ENCODE data around the gene SHROOM3. TPM values are rescaled to one million over a fixed set of nuclear protein-coding genes. Genes with fewer than 3 reads are reported as not detected.
"Not testable (repeated sequence)": the region's sequence is repeated elsewhere in the genome, so short reads cannot be mapped to it uniquely, and the experiment has no call there.

The SHROOM3 gene
- total RNA-seq, 2 experiments from 2014 or later, result not detected

DNA sequence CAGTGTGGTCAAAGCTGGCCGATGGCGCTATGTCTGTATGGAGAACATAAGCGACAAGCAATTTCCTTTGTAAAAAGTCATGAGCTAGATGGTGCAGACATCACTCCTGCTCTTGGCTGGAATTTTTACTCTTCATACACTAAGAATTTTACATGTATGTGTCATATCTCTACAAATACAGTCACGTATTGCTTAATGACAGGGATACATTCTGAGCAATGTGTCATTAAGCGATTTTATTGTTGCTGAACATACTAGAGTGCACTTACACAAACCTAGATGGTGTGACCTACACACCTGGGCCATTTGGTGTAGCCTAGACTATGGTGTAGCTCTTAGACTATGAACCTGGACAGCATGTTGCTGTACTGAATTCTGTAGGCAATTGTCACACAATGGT lies 277.5 kb downstream of the SHROOM3 start:
- CTCF ChIA-PET, result interaction anchor here (1.1 kb wide), 1 partner anchor 84 kb away, joined by 3 read pairs; no protein-coding TSS in a partner anchor
- Mint-ChIP-seq H3K27me3 (peaks cover 8% of the 10 kb centered on the region), H3K27ac (no peak overlapping the region), H3K36me3 (ENCODE audit: low read depth) (no peaks in the 10 kb centered on the region), H3K4me3 (no peak overlapping the region), H3K4me1 (peaks cover 6% of the 10 kb centered on the region), H3K9me3 (no peaks in the 10 kb centered on the region)
- DNase-seq, result no peak
- POLR2A ChIA-PET, result interaction anchor here (0.7 kb wide), 1 partner anchor 169 kb away, joined by 4 read pairs; no protein-coding TSS in a partner anchor

DNA sequence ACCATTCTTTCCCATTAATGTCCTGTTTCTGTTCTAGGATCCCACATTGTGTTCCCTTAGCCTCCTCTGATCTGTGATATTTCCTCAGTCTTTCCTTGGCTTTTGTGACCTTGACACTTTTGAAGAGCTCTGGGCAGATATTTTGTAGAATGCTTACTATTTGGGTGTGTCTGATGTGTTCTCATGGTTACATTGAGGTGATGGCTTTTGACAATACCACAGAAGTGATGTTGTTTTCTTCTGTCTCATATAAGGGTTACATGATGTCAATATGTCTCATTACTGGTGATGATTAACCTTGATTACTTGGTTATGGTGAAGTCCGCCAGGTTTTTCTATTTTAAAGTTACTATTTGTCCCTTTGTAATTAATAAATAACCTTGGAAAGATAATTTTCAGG lies 279.2 kb downstream of the SHROOM3 start:
- DNase-seq, result no peak
- Mint-ChIP-seq H3K4me3 (no peak overlapping the region), H3K4me1 (peaks cover 6% of the 10 kb centered on the region), H3K27ac (no peak overlapping the region), H3K27me3 (peaks cover 13% of the 10 kb centered on the region), H3K9me3 (no peaks in the 10 kb centered on the region), H3K36me3 (ENCODE audit: low read depth) (no peaks in the 10 kb centered on the region)
- ChIA-PET POLR2A (no interaction called here), CTCF (no interaction called here)

DNA sequence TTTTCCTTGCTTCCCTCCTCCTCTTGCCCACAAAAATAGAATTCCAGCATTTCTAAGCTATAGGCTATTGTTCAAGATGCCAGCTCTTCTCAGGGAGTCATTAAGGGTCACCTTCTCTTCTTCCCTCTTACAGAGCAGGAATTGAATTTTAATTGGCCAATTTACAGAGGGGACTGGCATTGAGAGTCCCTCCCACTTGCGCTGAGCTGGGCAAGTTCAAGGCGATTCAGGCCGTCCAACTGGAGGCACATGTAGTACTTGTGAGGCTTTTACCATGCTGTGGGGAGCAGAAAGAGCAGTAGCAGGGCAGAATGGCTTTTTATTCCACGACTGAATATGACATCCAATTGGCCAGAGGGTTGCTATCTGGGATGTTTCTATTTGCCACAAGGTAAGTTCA lies 281.0 kb downstream of the SHROOM3 start:
- POLR2A ChIA-PET, result no interaction called here
- no peak for DNase-seq
- H3K36me3 Mint-ChIP-seq (ENCODE audit: low read depth), result no peaks in the 10 kb centered on the region
- peaks cover 13% of the 10 kb centered on the region for H3K27me3 Mint-ChIP-seq
- no peaks in the 10 kb centered on the region for H3K9me3 Mint-ChIP-seq
- CTCF ChIA-PET, result no interaction called here
- H3K4me3 Mint-ChIP-seq, result no peak overlapping the region
- peaks cover 6% of the 10 kb centered on the region for H3K4me1 Mint-ChIP-seq
- no peak overlapping the region for H3K27ac Mint-ChIP-seq

DNA sequence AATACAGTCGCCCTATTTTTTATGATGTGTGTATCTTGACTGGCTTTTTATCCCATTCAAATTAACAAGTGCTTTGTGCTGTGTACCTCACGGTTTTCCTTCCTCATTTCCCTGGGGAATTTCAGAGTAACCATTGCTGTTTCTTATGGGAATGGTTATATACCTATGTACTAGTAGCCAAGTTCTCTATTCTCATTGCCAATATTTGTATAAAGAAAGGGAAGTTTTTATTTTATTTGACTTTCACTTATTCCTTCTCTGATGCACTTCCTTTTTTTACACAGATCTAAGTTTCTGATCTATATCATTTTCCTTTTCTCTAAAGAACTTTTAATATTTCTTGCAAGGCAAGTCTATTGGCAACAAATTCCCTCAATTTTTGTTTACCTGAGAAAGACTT lies 281.6 kb downstream of the SHROOM3 start:
- Mint-ChIP-seq H3K4me3 (no peak overlapping the region), H3K9me3 (no peaks in the 10 kb centered on the region)

DNA sequence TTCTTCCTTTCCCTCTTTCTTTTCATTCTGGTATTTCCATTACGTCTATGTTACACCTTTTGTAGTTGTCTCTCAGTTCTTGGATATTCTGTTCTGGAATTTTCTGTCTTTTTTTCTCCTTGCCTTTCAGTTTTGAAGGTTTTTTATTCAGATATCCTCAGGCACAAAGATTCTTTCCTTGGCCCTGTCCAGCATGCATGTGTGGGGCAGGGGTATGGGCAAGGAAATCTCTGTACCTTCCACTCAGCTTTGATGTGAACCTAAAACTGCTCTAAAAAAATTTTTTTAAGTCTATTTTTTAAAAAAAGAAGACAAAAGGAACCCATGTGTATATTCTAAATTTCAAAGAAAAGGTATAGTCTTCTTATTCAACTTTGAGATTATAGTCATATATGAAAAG lies 282.4 kb downstream of the SHROOM3 start:
- ChIA-PET POLR2A (no interaction called here), CTCF (no interaction called here)
- H3K27me3 Mint-ChIP-seq, result peaks cover 13% of the 10 kb centered on the region
- H3K9me3 Mint-ChIP-seq, result no peaks in the 10 kb centered on the region
- no peak overlapping the region for H3K4me3 Mint-ChIP-seq
- no peak overlapping the region for H3K27ac Mint-ChIP-seq
- H3K4me1 Mint-ChIP-seq, result peaks cover 6% of the 10 kb centered on the region
- DNase-seq, result no peak
- H3K36me3 Mint-ChIP-seq (ENCODE audit: low read depth), result no peaks in the 10 kb centered on the region

More for the DNA sequence above, 281.6 kb downstream of the SHROOM3 start:
- Mint-ChIP-seq H3K36me3 (ENCODE audit: low read depth) (no peaks in the 10 kb centered on the region), H3K27me3 (peaks cover 13% of the 10 kb centered on the region), H3K27ac (no peak overlapping the region), H3K4me1 (peaks cover 6% of the 10 kb centered on the region)
- POLR2A ChIA-PET, result no interaction called here
- CTCF ChIA-PET, result no interaction called here
- no peak for DNase-seq

DNA sequence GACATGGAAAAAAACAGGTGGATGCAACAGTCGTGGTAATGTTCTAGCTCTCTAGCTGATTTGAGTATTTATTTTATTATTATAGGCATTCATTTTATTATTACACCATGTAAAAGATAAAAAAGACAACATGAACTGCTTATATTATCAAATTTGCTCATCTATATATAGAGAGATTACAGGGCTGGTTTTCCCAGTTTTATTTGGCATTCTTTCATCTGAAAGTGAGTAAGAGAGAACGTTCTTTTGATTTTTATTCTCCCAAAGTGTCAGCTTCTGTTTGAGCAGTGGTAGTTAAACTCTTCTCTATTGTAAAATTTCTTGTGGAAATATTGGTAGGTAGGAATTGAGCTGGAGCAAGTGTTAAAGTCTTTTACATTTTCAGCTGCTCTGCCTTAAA lies 283.0 kb downstream of the SHROOM3 start:
- Mint-ChIP-seq H3K9me3 (no peaks in the 10 kb centered on the region), H3K4me3 (no peak overlapping the region), H3K27me3 (peaks cover 13% of the 10 kb centered on the region), H3K27ac (no peak overlapping the region), H3K4me1 (peaks cover 6% of the 10 kb centered on the region), H3K36me3 (ENCODE audit: low read depth) (no peaks in the 10 kb centered on the region)
- DNase-seq, result no peak
- ChIA-PET CTCF (no interaction called here), POLR2A (no interaction called here)

DNA sequence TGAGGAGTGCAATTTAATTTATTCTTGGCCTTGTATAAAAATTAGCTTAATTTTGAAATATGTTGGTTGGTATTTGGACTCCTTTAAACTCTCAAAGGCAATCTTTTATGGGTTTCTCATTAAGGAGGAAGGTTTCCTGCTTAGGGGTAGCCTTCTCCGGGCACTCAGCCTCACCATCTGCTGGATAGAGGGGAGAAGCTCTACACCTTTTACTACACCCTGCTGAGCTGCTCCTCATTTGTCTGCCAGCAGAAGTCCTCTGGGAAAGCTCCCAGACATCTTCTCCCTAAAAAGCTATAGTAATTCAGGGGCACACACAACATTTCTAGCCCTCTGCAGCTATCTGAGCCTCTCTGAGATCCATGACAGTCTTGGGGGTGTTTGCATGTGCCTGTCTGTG lies 283.8 kb downstream of the SHROOM3 start:
- ChIA-PET CTCF (no interaction called here), POLR2A (no interaction called here)

DNA sequence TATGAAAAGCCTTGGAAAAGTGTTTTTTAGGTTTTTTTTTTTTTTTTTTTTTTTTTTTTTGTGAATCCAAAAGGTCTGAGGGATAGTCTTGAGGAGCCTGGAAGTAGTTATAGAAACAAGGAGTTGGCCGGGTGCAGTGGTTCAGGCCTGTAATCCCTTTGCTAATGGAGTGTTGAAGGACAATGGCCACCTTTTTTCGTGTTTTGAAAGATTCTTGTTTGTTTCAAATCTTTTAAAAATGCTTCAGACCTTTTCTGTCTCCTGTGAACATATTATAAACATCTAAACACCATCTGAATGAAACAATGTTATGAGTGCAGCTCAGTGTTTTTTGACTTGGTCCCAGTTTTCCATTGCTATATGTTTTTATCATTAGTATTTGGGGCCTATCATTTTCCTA lies 285.1 kb downstream of the SHROOM3 start:
- H3K9me3 Mint-ChIP-seq, result no peaks in the 10 kb centered on the region
- no peak overlapping the region for H3K4me3 Mint-ChIP-seq
- H3K27ac Mint-ChIP-seq, result no peak overlapping the region
- ChIA-PET POLR2A (no interaction called here), CTCF (no interaction called here)
- H3K4me1 Mint-ChIP-seq, result no peaks in the 10 kb centered on the region
- H3K36me3 Mint-ChIP-seq (ENCODE audit: low read depth), result no peaks in the 10 kb centered on the region
- H3K27me3 Mint-ChIP-seq, result peaks cover 13% of the 10 kb centered on the region
- no peak for DNase-seq

More for the DNA sequence above, 283.8 kb downstream of the SHROOM3 start:
- Mint-ChIP-seq H3K4me1 (peaks cover 4% of the 10 kb centered on the region), H3K4me3 (no peak overlapping the region), H3K27me3 (peaks cover 13% of the 10 kb centered on the region), H3K27ac (no peak overlapping the region), H3K36me3 (ENCODE audit: low read depth) (no peaks in the 10 kb centered on the region), H3K9me3 (no peaks in the 10 kb centered on the region)
- DNase-seq, result no peak

DNA sequence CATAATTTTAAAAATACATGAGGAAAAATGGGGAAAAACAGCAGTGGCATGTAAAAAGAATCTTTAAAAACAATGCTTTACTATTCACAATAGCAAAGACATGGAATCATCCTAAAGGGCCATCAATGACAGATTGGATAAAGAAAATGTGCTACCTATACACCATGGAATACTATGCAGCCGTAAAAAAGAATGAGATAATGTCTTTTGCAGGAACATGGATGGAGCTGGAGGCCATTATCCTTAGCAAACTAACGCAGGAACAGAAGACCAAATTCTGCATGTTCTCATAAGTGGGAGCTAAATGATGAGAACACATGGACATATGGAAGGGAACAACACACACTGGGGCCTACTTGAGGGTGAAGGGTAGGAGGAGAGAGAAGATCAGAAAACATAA lies 287.1 kb downstream of the SHROOM3 start:
- H3K4me1 Mint-ChIP-seq; H3K4me3 Mint-ChIP-seq; POLR2A ChIA-PET; H3K9me3 Mint-ChIP-seq; H3K36me3 Mint-ChIP-seq (ENCODE audit: low read depth); H3K27ac Mint-ChIP-seq; DNase-seq; H3K27me3 Mint-ChIP-seq: not testable (repeated sequence)
- CTCF ChIA-PET, result interaction anchor here (1.1 kb wide), 1 partner anchor 10 kb away, joined by 3 read pairs; no protein-coding TSS in a partner anchor

DNA sequence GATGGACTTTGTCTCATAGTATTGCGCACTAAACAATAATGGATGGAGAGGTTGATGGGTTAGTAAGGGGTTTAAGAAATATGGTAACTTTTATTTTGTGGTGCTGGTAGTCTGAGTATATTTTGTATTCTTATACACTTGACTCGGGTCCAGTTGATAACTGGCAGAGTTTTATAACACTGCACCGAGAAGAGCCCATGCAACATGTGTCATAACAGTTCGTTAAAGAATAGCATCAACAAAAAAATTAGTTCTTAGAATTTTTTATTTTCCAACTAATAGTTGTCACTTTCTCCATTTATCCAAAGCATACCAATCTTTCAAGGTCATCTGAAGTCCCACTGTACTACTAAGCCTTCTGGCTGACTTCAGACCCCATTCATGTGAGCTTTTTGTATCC lies 287.8 kb downstream of the SHROOM3 start:
- Mint-ChIP-seq H3K36me3 (ENCODE audit: low read depth) (no peaks in the 10 kb centered on the region), H3K4me1 (no peaks in the 10 kb centered on the region)
- CTCF ChIA-PET, result interaction anchor here (1.1 kb wide), 1 partner anchor 9 kb away, joined by 3 read pairs; no protein-coding TSS in a partner anchor

DNA sequence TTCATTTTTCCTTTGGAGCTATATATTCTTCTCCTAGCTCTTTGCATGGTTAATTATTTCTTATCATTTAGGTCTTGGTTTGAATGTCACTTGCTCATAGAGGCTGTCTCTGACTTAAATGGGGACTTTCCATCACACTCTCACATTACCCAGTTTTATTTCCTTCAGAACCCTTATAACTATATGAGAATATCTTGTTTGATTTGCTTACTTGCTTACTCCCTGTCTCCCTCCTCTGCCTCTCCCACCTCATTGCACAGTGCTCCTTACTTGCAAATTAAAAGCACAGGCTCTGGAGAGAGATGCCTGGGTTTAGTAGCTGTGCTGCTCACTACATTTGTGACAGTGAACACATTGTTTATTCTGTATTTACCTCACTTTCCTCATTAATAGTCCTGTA lies 288.3 kb downstream of the SHROOM3 start:
- no peak for DNase-seq
- ChIA-PET CTCF (interaction anchor here (0.6 kb wide), 1 partner anchor 139 kb away, joined by 4 read pairs; no protein-coding TSS in a partner anchor), POLR2A (no interaction called here)
- no peaks in the 10 kb centered on the region for H3K4me1 Mint-ChIP-seq
- H3K27me3 Mint-ChIP-seq, result peaks cover 5% of the 10 kb centered on the region
- H3K4me3 Mint-ChIP-seq, result no peak overlapping the region
- no peaks in the 10 kb centered on the region for H3K36me3 Mint-ChIP-seq (ENCODE audit: low read depth)
- H3K27ac Mint-ChIP-seq, result no peak overlapping the region
- no peaks in the 10 kb centered on the region for H3K9me3 Mint-ChIP-seq

More for the DNA sequence above, 287.8 kb downstream of the SHROOM3 start:
- no peak overlapping the region for H3K4me3 Mint-ChIP-seq
- H3K27ac Mint-ChIP-seq, result no peak overlapping the region
- no peaks in the 10 kb centered on the region for H3K9me3 Mint-ChIP-seq
- peaks cover 5% of the 10 kb centered on the region for H3K27me3 Mint-ChIP-seq
- no peak for DNase-seq
- POLR2A ChIA-PET, result no interaction called here

DNA sequence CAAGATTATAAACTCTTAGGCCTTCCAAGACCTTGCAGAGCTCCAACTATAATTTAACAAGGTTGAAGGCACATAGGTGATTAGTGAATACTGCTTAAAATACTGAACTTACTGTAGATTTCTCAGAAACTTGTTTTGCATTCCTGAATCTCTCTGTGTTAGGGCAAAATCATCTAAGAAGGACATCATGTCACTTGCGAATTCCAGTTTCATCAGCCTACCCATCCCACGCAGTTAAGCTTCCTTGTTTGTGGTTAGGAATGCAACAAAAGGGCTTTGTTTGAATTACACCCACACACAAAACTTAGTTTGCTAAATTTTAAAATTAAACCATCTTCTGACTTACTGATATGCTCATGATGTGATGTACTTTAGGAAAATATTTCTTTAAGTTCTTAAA lies 288.9 kb downstream of the SHROOM3 start:
- Mint-ChIP-seq H3K4me3 (no peak overlapping the region), H3K36me3 (ENCODE audit: low read depth) (no peaks in the 10 kb centered on the region), H3K27me3 (peaks cover 3% of the 10 kb centered on the region), H3K4me1 (no peaks in the 10 kb centered on the region), H3K27ac (no peak overlapping the region), H3K9me3 (no peaks in the 10 kb centered on the region)
- POLR2A ChIA-PET, result no interaction called here
- CTCF ChIA-PET, result interaction anchor here (0.6 kb wide), 1 partner anchor 140 kb away, joined by 4 read pairs; no protein-coding TSS in a partner anchor
- no peak for DNase-seq

DNA sequence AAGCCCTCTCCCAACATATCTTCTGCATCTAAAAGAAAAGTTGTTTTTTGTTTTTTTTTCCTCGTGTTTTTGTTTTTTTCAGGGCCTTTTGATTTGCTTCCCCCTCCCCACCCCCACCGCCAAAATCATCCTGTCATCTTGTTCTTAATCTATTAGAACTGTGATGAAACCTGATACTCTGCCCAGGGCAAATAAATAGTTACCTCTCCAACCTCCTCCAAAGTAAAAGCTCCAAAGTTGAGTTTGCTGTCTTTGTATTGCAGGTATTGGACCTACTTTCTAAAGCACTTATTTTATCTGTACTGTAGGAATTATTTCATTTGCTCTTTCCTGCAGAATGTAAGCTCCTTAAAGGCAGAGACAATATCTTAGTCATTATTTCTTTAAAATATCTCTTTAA lies 290.0 kb downstream of the SHROOM3 start:
- Mint-ChIP-seq H3K27me3 (no peaks in the 10 kb centered on the region), H3K27ac (no peak overlapping the region), H3K9me3 (no peaks in the 10 kb centered on the region), H3K4me3 (no peak overlapping the region), H3K4me1 (no peaks in the 10 kb centered on the region), H3K36me3 (ENCODE audit: low read depth) (no peaks in the 10 kb centered on the region)
- DNase-seq, result no peak
- ChIA-PET CTCF (no interaction called here), POLR2A (no interaction called here)

DNA sequence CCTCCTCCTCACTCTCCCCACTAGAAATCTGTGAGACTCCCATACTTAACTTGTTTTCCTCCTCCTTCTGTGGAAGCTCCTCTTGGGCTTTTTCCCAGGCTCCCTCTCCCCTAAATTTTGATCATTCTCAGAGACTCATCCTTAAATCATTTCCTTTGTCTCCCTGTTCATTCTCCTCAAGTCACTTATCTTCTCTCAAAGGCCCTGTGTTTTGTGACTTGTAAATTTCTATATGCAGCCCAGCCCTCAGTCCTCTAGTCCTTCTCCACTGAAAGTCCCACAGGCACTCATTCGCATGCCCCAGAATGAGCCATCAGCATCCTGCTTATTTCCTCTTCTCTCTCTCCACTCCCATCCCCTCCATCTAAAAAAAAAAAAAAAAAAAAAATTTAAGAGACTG lies 291.1 kb downstream of the SHROOM3 start:
- Mint-ChIP-seq H3K4me1 (no peaks in the 10 kb centered on the region), H3K4me3 (no peak overlapping the region), H3K27me3 (no peaks in the 10 kb centered on the region), H3K9me3 (no peaks in the 10 kb centered on the region), H3K27ac (no peak overlapping the region), H3K36me3 (ENCODE audit: low read depth) (no peaks in the 10 kb centered on the region)
- DNase-seq, result no peak
- CTCF ChIA-PET, result no interaction called here
- POLR2A ChIA-PET, result no interaction called here

Measured in activated CD4-positive, alpha-beta T cell treated with anti-CD3 and anti-CD28 coated beads, Interleukin-2, amount 10 ng/mL, durations not matched to agents 7 days and 5 days (primary cell).